PC-9 (cell line): Measurements from ENCODE around the gene SRGAP1.

Experiments
- EZH2 ChIP-seq: fragments of 200-600 bp; sonication (generic); IDR thresholded peaks from 2 replicates; pipeline ENCODE4 v1.8.0; 2017; ENCODE audit warnings: antibody characterized with exemption, low read depth
- TF ChIP-seq, protein P1 (sequence below): fragments of 200-600 bp; sonication (generic); conservative IDR thresholded peaks from 2 replicates; pipeline ENCODE4 v1.6.1; 2017; ENCODE audit warnings: mixed run types, antibody characterized with exemption, mild to moderate bottlenecking, moderate library complexity

- no peak for TF ChIP-seq EZH2
- TF ChIP-seq, protein P1, sequence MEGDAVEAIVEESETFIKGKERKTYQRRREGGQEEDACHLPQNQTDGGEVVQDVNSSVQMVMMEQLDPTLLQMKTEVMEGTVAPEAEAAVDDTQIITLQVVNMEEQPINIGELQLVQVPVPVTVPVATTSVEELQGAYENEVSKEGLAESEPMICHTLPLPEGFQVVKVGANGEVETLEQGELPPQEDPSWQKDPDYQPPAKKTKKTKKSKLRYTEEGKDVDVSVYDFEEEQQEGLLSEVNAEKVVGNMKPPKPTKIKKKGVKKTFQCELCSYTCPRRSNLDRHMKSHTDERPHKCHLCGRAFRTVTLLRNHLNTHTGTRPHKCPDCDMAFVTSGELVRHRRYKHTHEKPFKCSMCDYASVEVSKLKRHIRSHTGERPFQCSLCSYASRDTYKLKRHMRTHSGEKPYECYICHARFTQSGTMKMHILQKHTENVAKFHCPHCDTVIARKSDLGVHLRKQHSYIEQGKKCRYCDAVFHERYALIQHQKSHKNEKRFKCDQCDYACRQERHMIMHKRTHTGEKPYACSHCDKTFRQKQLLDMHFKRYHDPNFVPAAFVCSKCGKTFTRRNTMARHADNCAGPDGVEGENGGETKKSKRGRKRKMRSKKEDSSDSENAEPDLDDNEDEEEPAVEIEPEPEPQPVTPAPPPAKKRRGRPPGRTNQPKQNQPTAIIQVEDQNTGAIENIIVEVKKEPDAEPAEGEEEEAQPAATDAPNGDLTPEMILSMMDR = no peak
These were observed 248.2 kb downstream of the SRGAP1 start for GRCh38 chr12:64092507-64093196.
